IPS-20b (cell line): ENCODE results near the gene CERKL.
A peak's percentile ranks its signal among the peaks of the same experiment; 100 is the strongest.
"Not testable (repeated sequence)": the region's sequence is repeated elsewhere in the genome, so short reads cannot be mapped to it uniquely, and the experiment has no call there.

Experiments used
- H3K27ac ChIP-seq: one replicate; pipeline ENCODE4 v1.5.1; 2013; ENCODE audit warnings: low read length
- H3K27me3 ChIP-seq: 2 replicates; pipeline ENCODE4 v1.6.1; 2013; ENCODE audit warnings: mild to moderate bottlenecking, low read length, inconsistent platforms; ENCODE audit not compliant: insufficient read depth
- H3K36me3 ChIP-seq: 2 replicates; pipeline ENCODE4 v1.6.1; 2013; ENCODE audit warnings: low read depth, mild to moderate bottlenecking, inconsistent platforms, low read length, moderate library complexity; ENCODE audit not compliant: insufficient read depth
- H3K4me1 ChIP-seq: 2 replicates; pipeline ENCODE4 v1.6.1; 2013; ENCODE audit warnings: mild to moderate bottlenecking, control low read depth, inconsistent platforms, low read length, moderate library complexity; ENCODE audit not compliant: insufficient read depth
- H3K4me3 ChIP-seq: 2 replicates; pipeline ENCODE4 v1.5.1; 2013; ENCODE audit warnings: mild to moderate bottlenecking, low read length, inconsistent platforms
- H3K9ac ChIP-seq: 2 replicates; pipeline ENCODE4 v1.6.1; 2013; ENCODE audit warnings: low read depth, mild to moderate bottlenecking, inconsistent platforms, low read length, moderate library complexity
- H3K9me3 ChIP-seq: 2 replicates; pipeline ENCODE4 v1.6.1; 2013; ENCODE audit warnings: mild to moderate bottlenecking, low read depth, low read length, inconsistent platforms; ENCODE audit not compliant: insufficient read depth

Gene CERKL, protein sequence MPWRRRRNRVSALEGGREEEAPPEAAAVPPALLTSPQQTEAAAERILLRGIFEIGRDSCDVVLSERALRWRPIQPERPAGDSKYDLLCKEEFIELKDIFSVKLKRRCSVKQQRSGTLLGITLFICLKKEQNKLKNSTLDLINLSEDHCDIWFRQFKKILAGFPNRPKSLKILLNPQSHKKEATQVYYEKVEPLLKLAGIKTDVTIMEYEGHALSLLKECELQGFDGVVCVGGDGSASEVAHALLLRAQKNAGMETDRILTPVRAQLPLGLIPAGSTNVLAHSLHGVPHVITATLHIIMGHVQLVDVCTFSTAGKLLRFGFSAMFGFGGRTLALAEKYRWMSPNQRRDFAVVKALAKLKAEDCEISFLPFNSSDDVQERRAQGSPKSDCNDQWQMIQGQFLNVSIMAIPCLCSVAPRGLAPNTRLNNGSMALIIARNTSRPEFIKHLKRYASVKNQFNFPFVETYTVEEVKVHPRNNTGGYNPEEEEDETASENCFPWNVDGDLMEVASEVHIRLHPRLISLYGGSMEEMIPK

DNA sequence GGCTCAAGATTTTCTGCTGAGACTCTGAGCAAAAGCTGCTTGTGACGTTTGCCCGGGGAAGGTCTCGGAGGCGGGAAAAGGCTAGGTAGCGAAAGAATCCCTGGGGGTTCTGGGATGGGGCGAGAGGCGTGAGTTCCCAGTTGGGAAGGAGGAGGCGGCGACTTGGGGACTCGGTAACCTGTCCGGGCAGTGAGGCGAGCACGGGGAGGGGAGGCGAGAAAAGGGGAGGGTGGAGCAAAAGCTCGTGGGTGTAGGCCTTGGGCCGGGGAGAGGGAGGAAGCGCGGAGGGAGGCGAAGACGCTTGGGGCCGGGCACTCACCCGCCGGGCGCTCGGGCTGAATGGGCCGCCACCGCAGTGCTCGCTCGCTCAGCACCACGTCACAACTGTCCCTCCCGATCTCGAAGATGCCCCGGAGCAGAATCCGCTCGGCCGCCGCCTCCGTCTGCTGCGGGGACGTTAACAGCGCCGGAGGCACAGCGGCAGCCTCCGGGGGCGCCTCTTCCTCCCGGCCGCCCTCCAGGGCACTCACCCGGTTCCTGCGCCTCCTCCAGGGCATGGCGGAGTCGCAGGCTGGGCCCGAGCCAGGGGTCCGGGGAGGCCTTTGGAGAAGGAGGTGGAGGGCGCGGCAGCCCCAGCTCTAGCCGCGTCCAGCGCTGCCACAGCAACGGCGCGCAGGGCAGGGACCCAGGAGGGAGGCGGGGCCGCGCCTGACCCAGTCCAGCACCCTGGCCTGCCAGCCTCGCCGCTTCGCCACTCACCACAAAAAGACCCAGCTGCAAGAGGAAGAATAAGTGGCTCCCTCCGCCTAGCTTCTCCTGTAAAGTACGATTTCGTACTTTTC lies at the start of gene CERKL:
CERKL (minus strand) TSS at position 656 of the 842 bp plus-strand sequence; CDS start at position 557, 99 bp downstream.
- Histone ChIP-seq H3K27ac (no peak within 1 kb of the TSS), H3K4me3 (peak within 1 kb of the TSS; percentile 80), H3K4me1 (peaks cover 7% of the 10 kb centered on the region; the same call in 1 of the 2 replicates), H3K27me3 (peaks cover 95% of the 10 kb centered on the region), H3K36me3 (no peaks in the 10 kb centered on the region), H3K9me3 (no peaks in the 10 kb centered on the region), H3K9ac (peak within 1 kb of the TSS; percentile 5; the same call in 1 of the 2 replicates)

- H3K27ac ChIP-seq, H3K36me3 ChIP-seq, H3K27me3 ChIP-seq, H3K4me3 ChIP-seq, H3K4me1 ChIP-seq, H3K9ac ChIP-seq: not testable (repeated sequence)
- H3K9me3 ChIP-seq, result peaks cover 14% of the 10 kb centered on the region; the same call in 1 of the 2 replicates
Observed at GRCh38 chr2:181702519-181702918, 45.6 kb upstream of the CERKL start.

- Histone ChIP-seq H3K9ac (no peak overlapping the region), H3K27me3 (peaks cover 17% of the 10 kb centered on the region; the same call in 1 of the 2 replicates), H3K36me3 (no peaks in the 10 kb centered on the region), H3K4me1 (no peaks in the 10 kb centered on the region), H3K9me3 (peaks cover 9% of the 10 kb centered on the region; the same call in 1 of the 2 replicates), H3K4me3 (no peak overlapping the region), H3K27ac (no peak overlapping the region)
Observed at GRCh38 chr2:181698223-181698622, 41.3 kb upstream of the CERKL start.

GRCh38 chr2:181697571-181697970 lies 40.7 kb upstream of the CERKL start:
- no peaks in the 10 kb centered on the region for H3K36me3 ChIP-seq
- H3K27ac ChIP-seq, result no peak overlapping the region
- peaks cover 2% of the 10 kb centered on the region; the same call in 1 of the 2 replicates for H3K9me3 ChIP-seq
- peaks cover 20% of the 10 kb centered on the region; the same call in 1 of the 2 replicates for H3K27me3 ChIP-seq
- no peak overlapping the region for H3K4me3 ChIP-seq
- H3K4me1 ChIP-seq, result no peaks in the 10 kb centered on the region
- H3K9ac ChIP-seq, result no peak overlapping the region

GRCh38 chr2:181697126-181697525 lies 40.2 kb upstream of the CERKL start:
- Histone ChIP-seq H3K27me3 (peaks cover 20% of the 10 kb centered on the region; the same call in 1 of the 2 replicates), H3K27ac (no peak overlapping the region), H3K36me3 (no peaks in the 10 kb centered on the region), H3K9ac (no peak overlapping the region), H3K4me3 (no peak overlapping the region), H3K9me3 (no peaks in the 10 kb centered on the region), H3K4me1 (no peaks in the 10 kb centered on the region)

- Histone ChIP-seq H3K9ac (no peak overlapping the region), H3K4me1 (no peaks in the 10 kb centered on the region), H3K36me3 (no peaks in the 10 kb centered on the region), H3K27me3 (peaks cover 39% of the 10 kb centered on the region), H3K9me3 (no peaks in the 10 kb centered on the region), H3K4me3 (no peak overlapping the region), H3K27ac (no peak overlapping the region)
Observed at GRCh38 chr2:181694271-181694670, 37.4 kb upstream of the CERKL start.

- no peaks in the 10 kb centered on the region for H3K4me1 ChIP-seq
- peaks cover 67% of the 10 kb centered on the region for H3K27me3 ChIP-seq
- H3K4me3 ChIP-seq, result no peak overlapping the region
- H3K9ac ChIP-seq, result no peak overlapping the region
- H3K27ac ChIP-seq, result no peak overlapping the region
- no peaks in the 10 kb centered on the region for H3K9me3 ChIP-seq
- no peaks in the 10 kb centered on the region for H3K36me3 ChIP-seq
Observed at GRCh38 chr2:181690860-181691259, 34.0 kb upstream of the CERKL start.

DNA sequence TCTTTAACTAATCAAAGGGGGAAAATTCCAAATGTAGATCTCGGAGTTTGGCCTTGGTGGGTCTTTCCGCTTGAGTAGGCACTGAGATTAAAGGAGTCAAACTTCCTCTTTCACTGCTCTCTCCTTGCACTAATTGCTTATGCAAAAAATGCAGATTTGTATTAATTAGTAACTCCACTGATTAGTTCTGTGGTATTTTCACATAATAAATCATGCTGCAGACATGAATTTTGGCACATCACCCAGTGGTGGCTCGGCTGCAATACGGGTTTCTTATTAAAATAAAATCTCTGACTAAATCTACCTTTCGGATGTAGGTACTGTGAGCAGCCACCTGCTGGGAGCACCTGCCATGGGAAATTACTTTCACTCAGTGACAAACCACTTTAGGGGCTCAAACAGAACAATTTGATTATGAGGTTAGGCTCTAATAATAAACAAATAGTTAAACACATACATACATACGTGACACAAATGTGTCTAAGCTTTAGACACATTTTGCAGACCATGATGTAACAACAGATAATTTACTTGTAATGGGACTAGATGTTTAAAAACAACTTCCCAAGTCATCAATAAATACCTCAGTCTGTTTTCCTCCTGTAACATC lies 29.8 kb upstream of the CERKL start:
- peaks cover 94% of the 10 kb centered on the region for H3K27me3 ChIP-seq

DNA sequence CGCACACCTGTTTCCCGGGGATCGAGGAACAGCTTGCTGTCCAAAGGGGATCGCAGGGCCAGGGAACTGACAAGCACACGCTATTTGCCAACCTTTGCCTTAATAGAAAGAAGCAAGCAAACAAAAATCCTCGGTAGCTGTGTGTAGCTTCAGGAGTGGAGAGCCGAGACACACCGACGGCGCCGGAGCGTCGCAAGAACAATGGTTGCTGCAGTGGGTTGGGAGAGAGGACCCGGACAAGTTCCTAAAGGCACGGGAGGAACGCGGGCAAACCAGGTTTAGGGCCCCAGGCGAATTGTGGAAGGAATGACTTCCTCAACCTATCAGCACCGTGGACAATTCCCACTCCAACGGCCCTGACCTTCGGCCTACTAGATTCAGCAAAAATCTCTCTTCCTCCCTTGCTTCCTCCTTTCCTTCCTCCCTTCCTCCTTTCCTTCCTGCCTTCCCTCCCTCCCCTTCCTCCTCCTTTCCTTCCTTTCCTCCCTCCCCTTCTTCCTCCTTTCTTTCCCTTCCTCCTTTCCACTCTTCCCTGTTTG lies 28.3 kb upstream of the CERKL start:
- no peak overlapping the region for H3K27ac ChIP-seq
- H3K9ac ChIP-seq, result no peak overlapping the region
- no peak overlapping the region for H3K4me3 ChIP-seq
- H3K36me3 ChIP-seq, result no peaks in the 10 kb centered on the region
- H3K9me3 ChIP-seq, result peaks cover 12% of the 10 kb centered on the region; the same call in 1 of the 2 replicates
- peaks cover 19% of the 10 kb centered on the region; the same call in 1 of the 2 replicates for H3K4me1 ChIP-seq
- H3K27me3 ChIP-seq, result peaks cover 100% of the 10 kb centered on the region

More for the DNA sequence above, 29.8 kb upstream of the CERKL start:
- no peaks in the 10 kb centered on the region for H3K36me3 ChIP-seq
- 0 out of 2 replicates have a peak, but pooled peaks cover 11% of the 10 kb centered on the region for H3K4me1 ChIP-seq
- H3K4me3 ChIP-seq, result no peak overlapping the region
- H3K27ac ChIP-seq, result no peak overlapping the region
- H3K9me3 ChIP-seq, result peaks cover 12% of the 10 kb centered on the region; the same call in 1 of the 2 replicates
- no peak overlapping the region for H3K9ac ChIP-seq

GRCh38 chr2:181684454-181685149 lies 27.7 kb upstream of the CERKL start:
- Histone ChIP-seq H3K4me1 (peaks cover 24% of the 10 kb centered on the region; the same call in 1 of the 2 replicates), H3K27ac (no peak overlapping the region), H3K9me3 (peaks cover 12% of the 10 kb centered on the region; the same call in 1 of the 2 replicates), H3K4me3 (peak overlapping the region; percentile 58; the same call in 1 of the 2 replicates), H3K36me3 (no peaks in the 10 kb centered on the region), H3K9ac (no peak overlapping the region), H3K27me3 (peaks cover 100% of the 10 kb centered on the region)
